Measurements from ENCODE around the gene CLEC2A.

DNA sequence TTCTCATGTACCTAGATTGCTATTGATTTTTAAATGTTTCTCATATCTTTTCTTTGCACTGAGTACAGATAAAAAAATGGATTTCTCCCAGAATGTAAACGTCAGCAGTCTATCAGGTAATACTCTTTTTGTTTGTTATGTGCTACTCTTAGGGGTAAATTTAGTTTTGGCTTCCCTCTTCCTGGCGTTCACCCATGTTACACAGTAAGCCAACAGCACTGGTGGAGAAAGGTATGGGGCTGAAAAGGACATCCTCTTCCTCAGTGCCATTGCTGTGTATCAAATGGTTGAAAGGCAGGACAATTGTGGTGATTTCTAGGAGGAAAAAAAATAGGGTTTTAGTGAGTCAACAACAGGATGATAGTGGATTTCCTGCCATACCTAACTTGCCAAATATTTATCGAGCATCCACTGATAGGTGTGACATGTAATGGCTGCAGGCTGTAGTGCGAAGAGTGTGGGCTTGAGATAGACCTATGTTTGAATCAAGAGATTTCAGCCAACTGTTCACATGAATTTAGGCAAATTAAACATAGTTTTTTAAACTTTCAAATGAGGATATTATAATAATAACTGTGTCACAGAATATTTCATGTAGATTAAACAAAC is 43.4 kb downstream of the CLEC2A start:
- no peak for TF ChIP-seq EZH2 (IDR thresholded peaks at IDR 0.05; ENCODE audit: borderline replicate concordance, low read depth, low read length)
- no peak for TF ChIP-seq RAD21 (CRISPR knock-in tag; conservative IDR thresholded peaks at IDR 0.05 in 1 of 2, IDR thresholded peaks at IDR 0.05 in 1 of 2)
- TF ChIP-seq RFX7 (CRISPR knock-in tag; IDR thresholded peaks at IDR 0.05): no peak
- TF ChIP-seq COPS2 (conservative IDR thresholded peaks at IDR 0.05): no peak
- TF ChIP-seq, protein P1, sequence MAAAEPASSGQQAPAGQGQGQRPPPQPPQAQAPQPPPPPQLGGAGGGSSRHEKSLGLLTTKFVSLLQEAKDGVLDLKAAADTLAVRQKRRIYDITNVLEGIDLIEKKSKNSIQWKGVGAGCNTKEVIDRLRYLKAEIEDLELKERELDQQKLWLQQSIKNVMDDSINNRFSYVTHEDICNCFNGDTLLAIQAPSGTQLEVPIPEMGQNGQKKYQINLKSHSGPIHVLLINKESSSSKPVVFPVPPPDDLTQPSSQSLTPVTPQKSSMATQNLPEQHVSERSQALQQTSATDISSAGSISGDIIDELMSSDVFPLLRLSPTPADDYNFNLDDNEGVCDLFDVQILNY (CRISPR knock-in tag; IDR thresholded peaks at IDR 0.05): no peak
- no peak for TF ChIP-seq ZNF561 (CRISPR knock-in tag; conservative IDR thresholded peaks at IDR 0.05)
- TF ChIP-seq, protein P2, sequence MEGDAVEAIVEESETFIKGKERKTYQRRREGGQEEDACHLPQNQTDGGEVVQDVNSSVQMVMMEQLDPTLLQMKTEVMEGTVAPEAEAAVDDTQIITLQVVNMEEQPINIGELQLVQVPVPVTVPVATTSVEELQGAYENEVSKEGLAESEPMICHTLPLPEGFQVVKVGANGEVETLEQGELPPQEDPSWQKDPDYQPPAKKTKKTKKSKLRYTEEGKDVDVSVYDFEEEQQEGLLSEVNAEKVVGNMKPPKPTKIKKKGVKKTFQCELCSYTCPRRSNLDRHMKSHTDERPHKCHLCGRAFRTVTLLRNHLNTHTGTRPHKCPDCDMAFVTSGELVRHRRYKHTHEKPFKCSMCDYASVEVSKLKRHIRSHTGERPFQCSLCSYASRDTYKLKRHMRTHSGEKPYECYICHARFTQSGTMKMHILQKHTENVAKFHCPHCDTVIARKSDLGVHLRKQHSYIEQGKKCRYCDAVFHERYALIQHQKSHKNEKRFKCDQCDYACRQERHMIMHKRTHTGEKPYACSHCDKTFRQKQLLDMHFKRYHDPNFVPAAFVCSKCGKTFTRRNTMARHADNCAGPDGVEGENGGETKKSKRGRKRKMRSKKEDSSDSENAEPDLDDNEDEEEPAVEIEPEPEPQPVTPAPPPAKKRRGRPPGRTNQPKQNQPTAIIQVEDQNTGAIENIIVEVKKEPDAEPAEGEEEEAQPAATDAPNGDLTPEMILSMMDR (IDR thresholded peaks at IDR 0.05 in 2 of 3, conservative IDR thresholded peaks at IDR 0.05 in 1 of 3; ENCODE audit: insufficient read depth in 2 of 3, low read depth in 1 of 3, low read length in 3 of 3): no peak
- TF ChIP-seq MAFK (IDR thresholded peaks at IDR 0.05; ENCODE audit: low read length): no peak
- TF ChIP-seq, protein P3, sequence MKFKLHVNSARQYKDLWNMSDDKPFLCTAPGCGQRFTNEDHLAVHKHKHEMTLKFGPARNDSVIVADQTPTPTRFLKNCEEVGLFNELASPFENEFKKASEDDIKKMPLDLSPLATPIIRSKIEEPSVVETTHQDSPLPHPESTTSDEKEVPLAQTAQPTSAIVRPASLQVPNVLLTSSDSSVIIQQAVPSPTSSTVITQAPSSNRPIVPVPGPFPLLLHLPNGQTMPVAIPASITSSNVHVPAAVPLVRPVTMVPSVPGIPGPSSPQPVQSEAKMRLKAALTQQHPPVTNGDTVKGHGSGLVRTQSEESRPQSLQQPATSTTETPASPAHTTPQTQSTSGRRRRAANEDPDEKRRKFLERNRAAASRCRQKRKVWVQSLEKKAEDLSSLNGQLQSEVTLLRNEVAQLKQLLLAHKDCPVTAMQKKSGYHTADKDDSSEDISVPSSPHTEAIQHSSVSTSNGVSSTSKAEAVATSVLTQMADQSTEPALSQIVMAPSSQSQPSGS (CRISPR knock-in tag; IDR thresholded peaks at IDR 0.05): no peak
- no peak for TF ChIP-seq DPF2 (IDR thresholded peaks at IDR 0.05)
- TF ChIP-seq KLF16 (IDR thresholded peaks at IDR 0.05): no peak
